Measurements from ENCODE around the gene BMPER. TPM values are rescaled to one million over a fixed set of nuclear protein-coding genes. Genes with fewer than 3 reads are reported as not detected.

BMPER gene
- polyA plus RNA-seq, 1 of the 3 experiments (the other 2 are of a cell fraction), result 20.0 TPM

DNA sequence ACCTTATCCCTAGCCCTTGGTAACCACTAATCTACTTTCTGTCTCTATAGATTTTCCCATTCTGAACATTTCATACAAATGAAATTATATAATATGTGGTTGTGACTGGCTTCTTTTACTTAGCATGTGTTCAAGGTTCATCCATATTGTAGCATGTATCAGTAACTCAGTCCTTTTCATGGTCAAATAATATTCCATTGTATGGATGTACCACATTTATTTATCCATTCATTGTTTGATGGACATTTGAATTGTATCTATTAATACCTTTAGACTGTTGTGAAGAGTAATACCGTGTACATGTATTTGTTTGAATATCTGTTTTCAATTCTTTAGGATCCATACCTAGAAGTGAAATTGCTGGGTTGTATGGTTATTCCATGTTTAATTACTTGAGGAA, 210.2 kb downstream of the BMPER start:
- CTCF ChIA-PET, result interaction anchor here (3.4 kb wide), 1 partner anchor 18 kb away, joined by 17 read pairs; no protein-coding TSS in a partner anchor
- TF ChIP-seq EZH2phosphoT487 (IDR thresholded peaks at IDR 0.05; ENCODE audit: borderline replicate concordance, low read depth) (no peak), FOSL2 (IDR thresholded peaks at IDR 0.05; ENCODE audit: borderline replicate concordance, low read depth) (no peak), MXI1 (IDR thresholded peaks at IDR 0.05; ENCODE audit: low read depth, low read length) (no peak), TEAD4 (IDR thresholded peaks at IDR 0.05; ENCODE audit: borderline replicate concordance, insufficient read depth) (no peak)
- Histone ChIP-seq H3K9me2 (no peaks in the 10 kb centered on the region), H3F3A (replicated peaks; ENCODE audit: insufficient read depth) (no peaks in the 10 kb centered on the region), H3K79me2 (ENCODE audit: insufficient read depth) (no peaks in the 10 kb centered on the region), H3K27ac (ENCODE audit: low read depth in 2 of 2, low read length in 1 of 2) (no peak overlapping the region), H3K4me2 (no peak overlapping the region), H3K4me1 (ENCODE audit: control insufficient read depth in 1 of 2, insufficient read depth in 2 of 2, low read depth in 1 of 2, low read length in 1 of 2) (no peaks in the 10 kb centered on the region), H3K9me3 (no peaks in the 10 kb centered on the region), H3K27me3 (ENCODE audit: insufficient read depth) (no peaks in the 10 kb centered on the region), H3K9ac (no peak overlapping the region), H3K4me3 (ENCODE audit: low read depth in 2 of 2, low read length in 1 of 2) (no peak overlapping the region), H3K36me3 (replicated peaks in 1 of 2; ENCODE audit: control insufficient read depth in 1 of 2, insufficient read depth in 2 of 2, low read length in 1 of 2) (peaks cover 0 to 6% of the 10 kb centered on the region in 2 experiments), H2AFZ (ENCODE audit: low read depth) (no peak overlapping the region), H4K20me1 (ENCODE audit: insufficient read depth) (no peaks in the 10 kb centered on the region)
- DNase-seq, result no peak
- POLR2A ChIA-PET, result no interaction called here
- 9% methylated on average over 1 of the region's 1 CpG for WGBS (ENCODE audit: low lambda C conversion rate)

DNA sequence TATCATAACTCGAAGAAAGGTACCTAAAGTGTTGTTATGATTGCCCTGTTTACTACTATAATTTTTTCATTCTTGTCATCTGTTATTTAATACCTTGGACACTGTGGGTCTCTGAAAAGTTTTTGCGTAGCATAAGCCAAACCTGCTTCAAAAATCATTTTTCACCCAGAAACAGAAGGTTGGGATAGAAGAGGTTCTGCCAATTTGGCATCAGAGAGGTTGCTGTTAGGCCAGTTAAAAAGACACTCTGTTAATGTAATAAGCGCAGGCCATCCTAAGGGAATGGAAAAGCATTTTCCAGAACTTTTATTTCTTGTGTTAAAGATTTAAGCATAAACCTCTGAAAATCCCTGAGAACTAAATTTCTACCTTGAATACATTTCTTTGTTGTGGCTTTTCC, 212.2 kb downstream of the BMPER start:
- Histone ChIP-seq H3K36me3 (replicated peaks in 1 of 2; ENCODE audit: control insufficient read depth in 1 of 2, insufficient read depth in 2 of 2, low read length in 1 of 2) (peaks cover 0 to 6% of the 10 kb centered on the region in 2 experiments), H3K4me1 (ENCODE audit: control insufficient read depth in 1 of 2, insufficient read depth in 2 of 2, low read depth in 1 of 2, low read length in 1 of 2) (no peaks in the 10 kb centered on the region), H4K20me1 (ENCODE audit: insufficient read depth) (no peaks in the 10 kb centered on the region), H3K4me2 (no peak overlapping the region), H3F3A (replicated peaks; ENCODE audit: insufficient read depth) (no peaks in the 10 kb centered on the region), H2AFZ (ENCODE audit: low read depth) (no peak overlapping the region), H3K27me3 (ENCODE audit: insufficient read depth) (no peaks in the 10 kb centered on the region), H3K9me2 (no peaks in the 10 kb centered on the region), H3K4me3 (ENCODE audit: low read depth in 2 of 2, low read length in 1 of 2) (no peak overlapping the region), H3K9ac (no peak overlapping the region), H3K79me2 (ENCODE audit: insufficient read depth) (no peaks in the 10 kb centered on the region), H3K9me3 (no peaks in the 10 kb centered on the region), H3K27ac (ENCODE audit: low read depth in 2 of 2, low read length in 1 of 2) (no peak overlapping the region)
- no peak for TF ChIP-seq RCOR1 (IDR thresholded peaks at IDR 0.05; ENCODE audit: low read length)
- no peak for DNase-seq
- POLR2A ChIA-PET, result no interaction called here
- WGBS (ENCODE audit: low lambda C conversion rate), result 79% methylated on average over 3 of the region's 3 CpGs
- CTCF ChIA-PET, result interaction anchor here (1.0 to 3.4 kb wide), 2 partner anchors 16 to 36 kb away, joined by 3 to 17 read pairs; no protein-coding TSS in a partner anchor

DNA sequence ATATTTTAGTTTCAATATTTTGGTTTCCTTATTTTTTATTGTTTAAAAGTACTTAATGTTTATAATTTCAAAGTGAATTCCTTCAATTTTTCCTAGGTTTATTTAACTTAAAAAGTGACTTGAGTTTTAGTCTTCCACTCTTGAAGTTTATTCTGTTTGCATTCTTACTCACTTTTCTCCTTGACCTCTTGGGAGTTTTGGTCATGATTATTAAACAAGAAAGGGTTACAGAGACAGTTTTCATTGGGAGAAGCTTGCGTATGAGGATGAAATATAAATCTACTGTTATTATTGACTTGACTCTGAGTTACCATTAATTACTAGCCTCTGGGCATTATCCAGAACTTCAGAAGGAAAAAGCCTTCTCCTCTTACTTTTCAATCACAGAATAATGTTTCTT, 216.0 kb downstream of the BMPER start:
- Histone ChIP-seq H3K9me3 (peaks cover 20% of the 10 kb centered on the region; the same call in 1 of the 2 replicates), H3K9me2 (no peaks in the 10 kb centered on the region), H4K20me1 (ENCODE audit: insufficient read depth) (no peaks in the 10 kb centered on the region), H3K4me2 (no peak overlapping the region), H3K9ac (no peak overlapping the region), H3K79me2 (ENCODE audit: insufficient read depth) (no peaks in the 10 kb centered on the region), H3K4me3 (ENCODE audit: low read depth in 2 of 2, low read length in 1 of 2) (no peak overlapping the region), H3K27ac (ENCODE audit: low read depth in 2 of 2, low read length in 1 of 2) (no peak overlapping the region), H3K36me3 (replicated peaks in 1 of 2; ENCODE audit: control insufficient read depth in 1 of 2, insufficient read depth in 2 of 2, low read length in 1 of 2) (peaks cover 0 to 13% of the 10 kb centered on the region in 2 experiments), H3K27me3 (ENCODE audit: insufficient read depth) (no peaks in the 10 kb centered on the region), H2AFZ (ENCODE audit: low read depth) (no peak overlapping the region), H3F3A (replicated peaks; ENCODE audit: insufficient read depth) (no peaks in the 10 kb centered on the region), H3K4me1 (ENCODE audit: control insufficient read depth in 1 of 2, insufficient read depth in 2 of 2, low read depth in 1 of 2, low read length in 1 of 2) (no peaks in the 10 kb centered on the region)
- TF ChIP-seq CHD2 (IDR thresholded peaks at IDR 0.05; ENCODE audit: low read length, partially characterized antibody) (no peak), TCF12 (IDR thresholded peaks at IDR 0.05) (no peak), MXI1 (IDR thresholded peaks at IDR 0.05; ENCODE audit: low read depth, low read length) (no peak), NRF1 (IDR thresholded peaks at IDR 0.05; ENCODE audit: low read depth, low read length) (no peak), NFIC (IDR thresholded peaks at IDR 0.05; ENCODE audit: borderline replicate concordance) (no peak), TEAD4 (IDR thresholded peaks at IDR 0.05; ENCODE audit: borderline replicate concordance, insufficient read depth) (no peak), RXRA (IDR thresholded peaks at IDR 0.05; ENCODE audit: borderline replicate concordance, low read depth) (no peak)
- DNase-seq, result no peak
- ChIA-PET POLR2A (no interaction called here), CTCF (interaction anchor here (1.0 kb wide), 1 partner anchor 404 kb away, joined by 3 read pairs; no protein-coding TSS in a partner anchor)
- 31% methylated on average over 1 of the region's 1 CpG for WGBS (ENCODE audit: low lambda C conversion rate)
